HepG2 (cell line): ENCODE measurements around the gene SIKE1. TPM values are rescaled to one million over a fixed set of nuclear protein-coding genes. Genes with fewer than 3 reads are reported as not detected.

Experiments used
- AGO2 ChIP-seq: fragments of 200-400 bp; formaldehyde crosslinking; optimal IDR thresholded peaks from 2 replicates; pipeline ENCODE3; 2017; ENCODE audit warnings: mild to moderate bottlenecking, low read depth, low read length, moderate library complexity
- CEBPG ChIP-seq: IDR thresholded peaks from 2 replicates; pipeline ENCODE4 v1.6.1; 2016
- HOMEZ ChIP-seq: IDR thresholded peaks from 2 replicates; pipeline ENCODE4 v1.6.1; 2016; ENCODE audit warnings: low read depth
- JUNB ChIP-seq: sonication (generic); formaldehyde crosslinking; IDR thresholded peaks from 2 replicates; pipeline ENCODE4 v1.8.0; 2022; ENCODE audit warnings: missing genetic modification reagents, mild to moderate bottlenecking, borderline replicate concordance
- LCORL ChIP-seq, 2 experiments: fragments of 450-650 bp in 1 of 2; sonication (generic) in 1 of 2; formaldehyde crosslinking in 1 of 2; IDR thresholded peaks; 2 replicates each; pipeline versions ENCODE4 v1.5.0 to v1.6.1; 2017 to 2020; ENCODE audit warnings: antibody characterized with exemption in 1 of 2, missing genetic modification reagents in 1 of 2
- MXD3 ChIP-seq: IDR thresholded peaks from 2 replicates; pipeline ENCODE4 v1.6.1; 2016; ENCODE audit warnings: mild to moderate bottlenecking, missing biosample characterization, missing genetic modification reagents
- NFE2L1 ChIP-seq: sonication (generic); formaldehyde crosslinking; IDR thresholded peaks from 2 replicates; pipeline ENCODE4 v1.4.0; 2020; ENCODE audit warnings: missing genetic modification reagents, mild to moderate bottlenecking, borderline replicate concordance
- NFIC ChIP-seq: IDR thresholded peaks from 2 replicates; pipeline ENCODE4 v1.6.1; 2012; ENCODE audit warnings: mild to moderate bottlenecking, low read length, inconsistent platforms
- NKX3-1 ChIP-seq: sonication (generic); formaldehyde crosslinking; IDR thresholded peaks from 2 replicates; pipeline ENCODE4 v1.5.0; 2020; ENCODE audit warnings: missing genetic modification reagents
- NR2F6 ChIP-seq, 2 experiments: IDR thresholded peaks; 2 replicates each; pipeline ENCODE4 v1.6.1; 2016; ENCODE audit warnings: antibody characterized with exemption in 1 of 2, mild to moderate bottlenecking in 1 of 2
- PAXIP1 ChIP-seq: sonication (generic); formaldehyde crosslinking; conservative IDR thresholded peaks from 2 replicates; pipeline ENCODE4 v1.4.0; 2020; ENCODE audit warnings: mild to moderate bottlenecking, missing genetic modification reagents, moderate library complexity
- RARA ChIP-seq: IDR thresholded peaks from 2 replicates; pipeline ENCODE4 v1.6.1; 2016; ENCODE audit warnings: missing genetic modification reagents, missing compliant biosample characterization
- RBM22 ChIP-seq: fragments of 200-400 bp; formaldehyde crosslinking; optimal IDR thresholded peaks from 2 replicates; pipeline ENCODE3; 2017; ENCODE audit warnings: mild to moderate bottlenecking, low read length, moderate library complexity
- RXRB ChIP-seq: IDR thresholded peaks from 2 replicates; pipeline ENCODE4 v1.6.1; 2016; ENCODE audit warnings: borderline replicate concordance, missing genetic modification reagents, missing compliant biosample characterization
- SALL1 ChIP-seq: sonication (generic); formaldehyde crosslinking; IDR thresholded peaks from 2 replicates; pipeline ENCODE4 v1.8.0; 2022; ENCODE audit warnings: mild to moderate bottlenecking, missing genetic modification reagents
- SAP130 ChIP-seq: IDR thresholded peaks from 2 replicates; pipeline ENCODE4 v1.6.1; 2016; ENCODE audit warnings: low read depth
- TCF7L2 ChIP-seq: IDR thresholded peaks from 2 replicates; pipeline ENCODE4 v1.6.1; 2011; ENCODE audit warnings: mild to moderate bottlenecking, low read depth, low read length, moderate library complexity
- THAP11 ChIP-seq: IDR thresholded peaks from 2 replicates; pipeline ENCODE4 v1.6.1; 2016; ENCODE audit warnings: missing biosample characterization, missing genetic modification reagents
- ZNF276 ChIP-seq: sonication (generic); formaldehyde crosslinking; IDR thresholded peaks from 2 replicates; pipeline ENCODE4 v1.4.0; 2020; ENCODE audit warnings: mild to moderate bottlenecking, low read depth, missing genetic modification reagents
- ZNF652 ChIP-seq: IDR thresholded peaks from 2 replicates; pipeline ENCODE4 v1.6.1; 2016; ENCODE audit warnings: low read depth, borderline replicate concordance
- ZNF766 ChIP-seq: sonication (generic); formaldehyde crosslinking; IDR thresholded peaks from 2 replicates; pipeline ENCODE4 v1.5.0; 2020; ENCODE audit warnings: missing genetic modification reagents, borderline replicate concordance
- polyA plus RNA-seq, 8 experiments: library from polyadenylated mRNA; depleted of rRNA in 3 of 8; stranded (reverse) in 7 of 8; unstranded in 1 of 8; fragments of >200 nt; fragmentation: Illumina TruSeq in 4 of 8; extraction: Trizol in 4 of 8; gene quantifications; 2 replicates each; pipeline versions ENCODE4 v1.2.1 to v1.2.3, GENCODE V29; 2011 to 2016; ENCODE audit warnings: low read depth in 4 of 8, missing spikeins in 1 of 8, mixed read lengths in 1 of 8; ENCODE audit not compliant: insufficient read depth in 1 of 8
- total RNA-seq, 5 experiments: library from RNA; depleted of rRNA; stranded (reverse); fragments of >200 nt; fragmentation: Illumina TruSeq; extraction: Trizol; gene quantifications; 2 replicates each; pipeline ENCODE4 v1.2.3, GENCODE V29; 2016; ENCODE audit warnings: low read depth in 1 of 5
- TF ChIP-seq, protein P1 (sequence below): IDR thresholded peaks from 2 replicates; pipeline ENCODE4 v1.6.1; 2016; ENCODE audit warnings: mild to moderate bottlenecking

The SIKE1 gene
- total and polyA plus RNA-seq, 2 of the 13 experiments (the other 11 are each of a cell fraction or from before 2014, with no cell fraction given): 36.5 to 58.4 TPM

GRCh38 chr1:114720492-114720891 lies 60.0 kb downstream of the SIKE1 start (continued):
- no peak for TF ChIP-seq ZNF276 (CRISPR knock-in tag)
- TF ChIP-seq, protein P1, sequence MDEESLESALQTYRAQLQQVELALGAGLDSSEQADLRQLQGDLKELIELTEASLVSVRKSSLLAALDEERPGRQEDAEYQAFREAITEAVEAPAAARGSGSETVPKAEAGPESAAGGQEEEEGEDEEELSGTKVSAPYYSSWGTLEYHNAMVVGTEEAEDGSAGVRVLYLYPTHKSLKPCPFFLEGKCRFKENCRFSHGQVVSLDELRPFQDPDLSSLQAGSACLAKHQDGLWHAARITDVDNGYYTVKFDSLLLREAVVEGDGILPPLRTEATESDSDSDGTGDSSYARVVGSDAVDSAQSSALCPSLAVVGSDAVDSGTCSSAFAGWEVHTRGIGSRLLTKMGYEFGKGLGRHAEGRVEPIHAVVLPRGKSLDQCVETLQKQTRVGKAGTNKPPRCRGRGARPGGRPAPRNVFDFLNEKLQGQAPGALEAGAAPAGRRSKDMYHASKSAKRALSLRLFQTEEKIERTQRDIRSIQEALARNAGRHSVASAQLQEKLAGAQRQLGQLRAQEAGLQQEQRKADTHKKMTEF: peak; percentile 35; the same call in 1 of the 2 replicates
- no peak for TF ChIP-seq NKX3-1 (CRISPR knock-in tag)
- TF ChIP-seq NFE2L1: no peak
- peak; percentile 82; the same call in 1 of the 2 replicates for TF ChIP-seq HOMEZ (CRISPR knock-in tag)
- TF ChIP-seq RBM22: peak; percentile 36
- TF ChIP-seq CEBPG (CRISPR knock-in tag): peak; percentile 82
- TF ChIP-seq AGO2: no peak
- no peak for TF ChIP-seq MXD3
- TF ChIP-seq PAXIP1: peak; percentile 41; the same call in 1 of the 2 replicates
- TF ChIP-seq JUNB (CRISPR knock-in tag): no peak
- TF ChIP-seq ZNF766 (CRISPR knock-in tag): no peak
- TF ChIP-seq NFIC: peak; percentile 34; the same call in 1 of the 2 replicates
- no peak for TF ChIP-seq TCF7L2
- 0 out of 2 replicates have a peak, but pooled peaks have one; percentile 13 for TF ChIP-seq THAP11
- 0 out of 2 replicates have a peak, but pooled peaks have one; percentile 35 for TF ChIP-seq NR2F6 (IDR thresholded peaks at IDR 0.05)
- TF ChIP-seq NR2F6 (CRISPR knock-in tag; IDR thresholded peaks at IDR 0.05): no peak
- peak; percentile 59 for TF ChIP-seq RARA (CRISPR knock-in tag)
- TF ChIP-seq ZNF652 (CRISPR knock-in tag): 0 out of 2 replicates have a peak, but pooled peaks have one; percentile 14
- peak; percentile 36; the same call in 1 of the 2 replicates for TF ChIP-seq SAP130 (CRISPR knock-in tag)
- no peak for TF ChIP-seq LCORL (IDR thresholded peaks at IDR 0.05)
- peak; percentile 56; the same call in 1 of the 2 replicates for TF ChIP-seq LCORL (CRISPR knock-in tag; IDR thresholded peaks at IDR 0.05)
- peak; percentile 45; the same call in 1 of the 2 replicates for TF ChIP-seq SALL1
- peak; percentile 29; the same call in 1 of the 2 replicates for TF ChIP-seq RXRB (CRISPR knock-in tag)
- TF ChIP-seq, all 625 proteins: peak for 34
